GM04504 (cell line): ENCODE measurements around the gene EML4.

Experiments
- DNase-seq: peaks from one replicate; pipeline ENCODE4 v3.0.0-alpha.2; 2012; ENCODE audit warnings: low read depth

The EML4 gene

GRCh38 chr2:42138163-42139015 lies 30.8 kb upstream of the EML4 start:
- DNase-seq: peak; percentile 93

- no peak for DNase-seq
Measured at GRCh38 chr2:42139101-42139500, 30.1 kb upstream of the EML4 start.

GRCh38 chr2:42140496-42140895 lies 28.7 kb upstream of the EML4 start:
- no peak for DNase-seq

- DNase-seq: no peak
Measured at GRCh38 chr2:42141687-42142546, 27.2 kb upstream of the EML4 start.

GRCh38 chr2:42142547-42143184 lies 26.5 kb upstream of the EML4 start:
- no peak for DNase-seq

- no peak for DNase-seq
Measured at GRCh38 chr2:42147641-42148274, 21.4 kb upstream of the EML4 start.

GRCh38 chr2:42150159-42150558 lies 19.0 kb upstream of the EML4 start:
- no peak for DNase-seq

GRCh38 chr2:42153944-42154581 lies 15.1 kb upstream of the EML4 start:
- DNase-seq: no peak

GRCh38 chr2:42156721-42157120 lies 12.4 kb upstream of the EML4 start:
- no peak for DNase-seq

- no peak for DNase-seq
Measured at GRCh38 chr2:42161444-42161843, 7.7 kb upstream of the EML4 start.

- DNase-seq: no peak
Measured at GRCh38 chr2:42163444-42164045, 5.6 kb upstream of the EML4 start.

GRCh38 chr2:42164046-42164445 lies 5.1 kb upstream of the EML4 start:
- DNase-seq: no peak

- no peak for DNase-seq
Measured at GRCh38 chr2:42164971-42165370, 4.2 kb upstream of the EML4 start.

GRCh38 chr2:42167458-42167857 lies 1.7 kb upstream of the EML4 start:
- DNase-seq: no peak

GRCh38 chr2:42168459-42169099 lies 574 bp upstream of the EML4 start:
- no peak for DNase-seq

GRCh38 chr2:42169874-42170521 lies 845 bp downstream of the EML4 start:
- DNase-seq: no peak

GRCh38 chr2:42170619-42171395 lies 1.7 kb downstream of the EML4 start:
- DNase-seq: no peak

GRCh38 chr2:42171396-42171980 lies 2.3 kb downstream of the EML4 start:
- DNase-seq: no peak

GRCh38 chr2:42172020-42172419 lies 2.9 kb downstream of the EML4 start:
- DNase-seq: no peak
